GM18858 (cell line): ENCODE data around the gene RNF157.

Experiments
- ATAC-seq: cut with Tn5 transposase; IDR thresholded peaks from one replicate; pipeline ENCODE4 v1.9.1; 2021; ENCODE audit not compliant: unreplicated experiment

The RNF157 gene

GRCh38 chr17:76240461-76241203 is at the start of gene RNF157:
TSS of gene RNF157 (minus strand) at chr17:76240493. CDS start at chr17:76240240, 253 bp downstream.
- no peak for ATAC-seq

- no peak for ATAC-seq
These were observed 41.5 kb upstream of the RNF157 start for GRCh38 chr17:76281573-76282371.

- ATAC-seq: no peak
These were observed 40.4 kb upstream of the RNF157 start for GRCh38 chr17:76280650-76281049.

- no peak for ATAC-seq
These were observed 39.5 kb upstream of the RNF157 start for GRCh38 chr17:76279742-76280287.

- ATAC-seq: peak; percentile 52
These were observed 38.9 kb upstream of the RNF157 start for GRCh38 chr17:76278952-76279741.

GRCh38 chr17:76278268-76278908 is 38.1 kb upstream of the RNF157 start:
- no peak for ATAC-seq

GRCh38 chr17:76277300-76278267 is 37.3 kb upstream of the RNF157 start:
- ATAC-seq: no peak

GRCh38 chr17:76276461-76277299 is 36.4 kb upstream of the RNF157 start:
- ATAC-seq: no peak

GRCh38 chr17:76276069-76276431 is 35.8 kb upstream of the RNF157 start:
- ATAC-seq: no peak

- no peak for ATAC-seq
These were observed 35.2 kb upstream of the RNF157 start for GRCh38 chr17:76275382-76276068.

- no peak for ATAC-seq
These were observed 34.0 kb upstream of the RNF157 start for GRCh38 chr17:76274112-76274956.

GRCh38 chr17:76273445-76274111 is 33.3 kb upstream of the RNF157 start:
- no peak for ATAC-seq

GRCh38 chr17:76272541-76273444 is 32.5 kb upstream of the RNF157 start:
- no peak for ATAC-seq

- ATAC-seq: peak; percentile 28
These were observed 31.6 kb upstream of the RNF157 start for GRCh38 chr17:76271669-76272540.
